Stomach smooth muscle (tissue), 2 donors: ENCODE data around the gene DCTN4.

ENCODE experiments used
- H3K27ac ChIP-seq: one replicate; pipeline ENCODE4 v1.7.0; 2013; ENCODE audit warnings: mild to moderate bottlenecking, low read length, inconsistent platforms
- H3K27me3 ChIP-seq, 2 donors: one replicate each; pipeline ENCODE4 v1.7.0; 2013; ENCODE audit warnings: low read length in 2 of 2; ENCODE audit not compliant: insufficient read depth in 2 of 2, control insufficient read depth in 1 of 2
- H3K36me3 ChIP-seq, 2 donors: one replicate each; pipeline ENCODE4 v1.7.0; 2013; ENCODE audit warnings: low read length in 2 of 2; ENCODE audit not compliant: control insufficient read depth in 2 of 2, insufficient read depth in 2 of 2
- H3K4me1 ChIP-seq: one replicate; pipeline ENCODE4 v1.7.0; 2013; ENCODE audit warnings: low read length; ENCODE audit not compliant: control insufficient read depth, insufficient read depth
- H3K4me3 ChIP-seq, 2 donors: one replicate each; pipeline ENCODE4 v1.7.0; 2013; ENCODE audit warnings: low read length in 2 of 2
- H3K9ac ChIP-seq, 2 donors: one replicate each; pipeline ENCODE4 v1.7.0; 2013; ENCODE audit warnings: low read length in 2 of 2, mild to moderate bottlenecking in 1 of 2
- H3K9me3 ChIP-seq, 2 donors: one replicate each; pipeline ENCODE4 v1.7.0; 2013; ENCODE audit warnings: low read length in 2 of 2; ENCODE audit not compliant: control insufficient read depth in 2 of 2
- donor health status: healthy.
- donor health status: Pancreatic carcinoma.

DCTN4 gene

GRCh38 chr5:150778088-150778516 is 19.3 kb upstream of the DCTN4 start:
- H3K4me1 ChIP-seq, result peaks cover 50% of the 10 kb centered on the region
- H3K27me3 ChIP-seq, result no peaks in the 10 kb centered on the region
- peak overlapping the region; percentile 86 to 96 for H3K9ac ChIP-seq
- H3K27ac ChIP-seq, result peak overlapping the region; percentile 97
- peak overlapping the region; percentile 78 to 93 for H3K4me3 ChIP-seq
- no peaks in the 10 kb centered on the region for H3K36me3 ChIP-seq
- H3K9me3 ChIP-seq, result no peaks in the 10 kb centered on the region

DNA sequence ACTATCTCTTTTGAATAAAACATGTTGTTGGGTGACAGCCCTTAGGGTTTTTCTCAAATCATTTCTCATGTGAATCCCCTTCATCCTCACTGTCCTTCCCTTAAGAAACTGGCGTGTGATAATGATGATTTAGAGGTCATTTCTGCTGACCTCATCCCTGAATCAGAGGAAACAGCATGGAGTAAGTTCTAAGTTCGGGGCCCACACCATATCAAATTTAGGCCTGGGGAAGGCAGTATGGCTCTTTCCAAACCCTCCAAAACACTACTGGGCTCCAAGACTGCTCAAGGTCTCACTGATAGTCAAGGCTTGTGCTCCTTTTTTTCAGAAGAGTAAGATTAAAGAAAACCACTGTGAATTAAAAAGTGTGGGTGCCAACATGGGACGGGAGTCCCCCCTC is 18.9 kb upstream of the DCTN4 start:
- no peaks in the 10 kb centered on the region for H3K27me3 ChIP-seq
- peak overlapping the region; percentile 97 for H3K27ac ChIP-seq
- peak overlapping the region in 1 of 2 donors; percentile 93 for H3K4me3 ChIP-seq
- H3K9me3 ChIP-seq, result no peaks in the 10 kb centered on the region
- H3K36me3 ChIP-seq, result no peaks in the 10 kb centered on the region
- H3K9ac ChIP-seq, result peak overlapping the region; percentile 86 to 96
- peaks cover 46% of the 10 kb centered on the region for H3K4me1 ChIP-seq

DNA sequence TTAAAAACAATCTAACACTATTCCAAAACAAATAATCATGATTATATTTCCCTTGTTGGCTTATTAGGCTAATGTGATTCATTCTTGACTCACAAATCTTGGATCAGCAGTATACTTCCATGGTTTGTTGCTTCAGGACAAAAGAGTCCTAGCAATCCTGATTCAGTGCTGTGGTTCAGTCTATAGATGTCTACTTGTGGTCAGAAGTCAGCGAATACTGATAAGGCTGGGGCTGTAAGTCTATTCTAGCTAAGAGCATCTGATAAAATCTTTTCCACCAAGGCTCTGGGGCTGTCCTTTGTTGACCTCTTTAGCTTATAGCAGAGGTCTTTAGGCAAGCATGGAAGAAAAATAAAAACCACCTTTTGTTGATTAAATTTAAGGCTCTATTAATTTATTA is 15.3 kb upstream of the DCTN4 start:
- no peaks in the 10 kb centered on the region for H3K9me3 ChIP-seq
- H3K36me3 ChIP-seq, result no peaks in the 10 kb centered on the region
- no peak overlapping the region for H3K4me3 ChIP-seq
- H3K27ac ChIP-seq, result no peak overlapping the region
- H3K9ac ChIP-seq, result no peak overlapping the region
- H3K4me1 ChIP-seq, result peaks cover 11% of the 10 kb centered on the region
- no peaks in the 10 kb centered on the region for H3K27me3 ChIP-seq

DNA sequence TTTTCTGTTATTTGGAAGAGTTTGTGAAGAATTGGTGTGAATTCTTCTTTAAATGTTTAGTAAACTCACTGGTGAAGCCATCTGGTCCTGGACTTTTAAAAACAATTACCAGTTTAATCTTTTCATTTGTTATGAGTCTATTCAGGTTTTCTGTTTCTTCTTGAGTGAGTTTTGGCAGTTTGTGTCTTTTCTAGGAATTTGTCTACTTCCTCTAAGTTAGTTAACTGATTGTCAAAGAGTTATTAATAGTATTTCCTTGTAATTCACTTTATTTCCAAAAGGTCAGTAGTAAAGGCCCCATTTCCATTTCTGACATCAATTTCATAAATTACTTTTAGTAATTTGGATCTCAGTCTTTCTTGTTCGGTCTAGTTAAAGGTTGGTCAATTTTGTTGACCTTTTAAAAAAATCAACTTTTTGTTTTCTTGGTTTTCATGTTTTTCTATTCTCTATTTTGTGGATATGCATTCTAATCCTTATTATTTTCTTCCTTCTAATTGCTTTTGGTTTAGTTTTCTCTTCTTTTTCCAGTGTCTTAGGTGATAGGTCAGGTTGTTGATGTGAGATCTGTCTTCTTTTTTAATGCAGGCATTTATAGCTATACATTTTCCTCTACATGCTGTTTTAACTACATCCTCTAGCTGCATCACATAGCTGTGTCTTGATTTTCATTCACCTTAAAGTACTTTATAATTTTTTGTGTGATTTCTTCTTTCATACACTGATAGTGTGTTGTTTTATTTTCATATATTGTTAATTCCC is 12.4 kb upstream of the DCTN4 start:
- Histone ChIP-seq H3K27ac (no peak overlapping the region), H3K4me1 (no peaks in the 10 kb centered on the region), H3K36me3 (no peaks in the 10 kb centered on the region), H3K9ac (no peak overlapping the region), H3K4me3 (no peak overlapping the region), H3K27me3 (no peaks in the 10 kb centered on the region), H3K9me3 (no peaks in the 10 kb centered on the region)

DNA sequence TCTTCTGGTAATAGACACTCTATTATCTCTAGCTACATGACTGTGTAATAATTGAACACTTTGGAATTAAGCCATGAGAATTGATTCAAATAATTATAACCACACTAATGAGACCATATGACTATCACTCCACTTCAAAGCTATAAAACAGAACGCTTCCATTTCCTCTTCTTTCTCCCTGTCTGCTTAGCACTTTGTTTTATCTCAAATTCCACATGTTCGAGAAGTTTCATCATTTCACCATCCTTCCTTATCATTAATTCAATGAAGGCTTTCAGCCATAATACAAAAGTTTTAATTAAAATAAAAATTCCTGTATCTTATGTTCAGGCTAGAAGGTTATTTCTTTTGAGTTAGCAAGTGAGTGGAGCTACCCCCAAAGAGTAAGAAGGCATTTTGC is 7.4 kb upstream of the DCTN4 start:
- H3K9ac ChIP-seq, result no peak overlapping the region
- H3K4me3 ChIP-seq, result no peak overlapping the region
- H3K36me3 ChIP-seq, result no peaks in the 10 kb centered on the region
- no peaks in the 10 kb centered on the region for H3K9me3 ChIP-seq
- no peaks in the 10 kb centered on the region for H3K4me1 ChIP-seq
- no peak overlapping the region for H3K27ac ChIP-seq
- H3K27me3 ChIP-seq, result no peaks in the 10 kb centered on the region

GRCh38 chr5:150765799-150766169 is 7.0 kb upstream of the DCTN4 start:
- Histone ChIP-seq H3K4me3 (no peak overlapping the region), H3K4me1 (no peaks in the 10 kb centered on the region), H3K36me3 (no peaks in the 10 kb centered on the region), H3K9me3 (no peaks in the 10 kb centered on the region), H3K9ac (no peak overlapping the region), H3K27me3 (no peaks in the 10 kb centered on the region), H3K27ac (no peak overlapping the region)

GRCh38 chr5:150765011-150765798 is 6.4 kb upstream of the DCTN4 start:
- no peak overlapping the region for H3K4me3 ChIP-seq
- no peak overlapping the region for H3K9ac ChIP-seq
- no peaks in the 10 kb centered on the region for H3K9me3 ChIP-seq
- H3K36me3 ChIP-seq, result no peaks in the 10 kb centered on the region
- no peaks in the 10 kb centered on the region for H3K27me3 ChIP-seq
- no peak overlapping the region for H3K27ac ChIP-seq
- H3K4me1 ChIP-seq, result no peaks in the 10 kb centered on the region

- Histone ChIP-seq H3K4me3 (no peak overlapping the region), H3K36me3 (no peaks in the 10 kb centered on the region), H3K27ac (no peak overlapping the region), H3K27me3 (no peaks in the 10 kb centered on the region), H3K4me1 (no peaks in the 10 kb centered on the region), H3K9ac (no peak overlapping the region), H3K9me3 (no peaks in the 10 kb centered on the region)
These were observed 5.7 kb upstream of the DCTN4 start for GRCh38 chr5:150764530-150764929.

DNA sequence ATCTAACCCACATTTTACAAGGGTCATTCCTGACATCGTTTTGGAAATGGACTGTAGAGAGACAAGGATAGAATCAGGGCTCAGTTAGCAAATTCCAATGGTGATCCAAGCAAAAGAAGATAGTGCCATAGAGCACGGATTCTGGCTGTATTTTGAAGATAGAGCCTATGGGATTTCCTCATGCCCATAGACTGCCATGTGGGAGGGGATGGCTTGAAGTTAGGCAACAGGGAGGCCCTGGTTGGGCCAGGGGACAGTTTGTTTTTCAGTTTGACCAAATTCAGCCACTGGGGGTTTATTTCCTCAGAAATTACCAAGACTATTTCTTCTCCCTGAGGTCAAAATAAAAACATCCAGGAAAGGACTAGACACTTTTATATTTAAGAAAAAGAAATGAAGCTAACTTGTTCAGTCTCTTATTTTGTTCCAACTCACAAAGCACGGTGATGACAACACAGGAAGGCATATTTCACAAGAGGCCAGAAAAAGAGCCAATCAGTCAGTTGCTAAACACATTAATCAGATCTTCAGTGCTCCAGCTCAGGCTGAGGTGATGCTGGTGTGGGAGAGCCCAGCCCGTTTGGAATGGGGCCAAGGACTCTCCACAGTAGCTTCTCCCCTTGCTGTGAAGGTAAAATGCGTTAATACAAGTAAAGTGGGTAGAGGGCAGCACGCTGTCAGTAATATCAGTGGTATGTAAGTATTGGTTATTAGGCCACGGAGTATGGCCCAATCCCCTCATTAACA is 4.4 kb upstream of the DCTN4 start:
- Histone ChIP-seq H3K36me3 (no peaks in the 10 kb centered on the region), H3K4me1 (peaks cover 5% of the 10 kb centered on the region), H3K4me3 (no peak overlapping the region), H3K9me3 (no peaks in the 10 kb centered on the region), H3K9ac (no peak overlapping the region), H3K27me3 (no peaks in the 10 kb centered on the region), H3K27ac (no peak overlapping the region)

DNA sequence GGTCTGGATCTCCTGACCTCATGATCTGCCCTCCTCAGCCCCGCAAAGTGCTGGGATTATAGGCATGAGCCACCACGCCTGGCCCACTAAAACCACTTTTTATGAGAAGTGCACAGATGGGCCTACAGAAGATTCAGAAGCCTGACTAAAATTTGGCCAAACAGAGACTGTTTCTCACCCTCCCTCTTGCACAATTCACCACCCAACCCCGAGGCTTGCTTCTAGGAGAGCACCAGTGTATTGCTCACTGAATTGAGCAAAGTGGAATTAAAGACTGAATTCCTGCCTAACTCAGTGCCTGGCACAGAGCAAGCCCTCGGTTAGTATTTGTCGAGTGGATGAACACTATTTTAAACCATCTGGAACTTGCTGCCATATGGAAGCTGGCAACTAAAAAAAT is 3.4 kb upstream of the DCTN4 start:
- Histone ChIP-seq H3K4me3 (no peak overlapping the region), H3K27ac (no peak overlapping the region), H3K4me1 (peaks cover 8% of the 10 kb centered on the region)

More for the DNA sequence above, 3.4 kb upstream of the DCTN4 start:
- no peaks in the 10 kb centered on the region for H3K9me3 ChIP-seq
- no peak overlapping the region for H3K9ac ChIP-seq
- no peaks in the 10 kb centered on the region for H3K27me3 ChIP-seq
- no peaks in the 10 kb centered on the region for H3K36me3 ChIP-seq
